NCI-H510A treated with DMSO at 0.1 percent for 48 hours (cell line): ENCODE data around the gene CHEK1.
A peak's percentile ranks its signal among the peaks of the same experiment; 100 is the strongest.
"Not testable (repeated sequence)": the region's sequence is repeated elsewhere in the genome, so short reads cannot be mapped to it uniquely, and the experiment has no call there.

Source experiments
- DNase-seq: peaks from one replicate; lab custom pipeline; 2025; lab: John Stamatoyannopoulos, UW

The CHEK1 gene

GRCh38 chr11:125624756-125625213, at the start of gene CHEK1:
Gene CHEK1, plus strand, starts transcription at chr11:125625163. Its CDS starts 1,606 bp downstream, at chr11:125626769.
- peak; percentile 39 for DNase-seq

- not testable (repeated sequence) for DNase-seq
Measured at GRCh38 chr11:125577181-125577580, 47.8 kb upstream of the CHEK1 start.

- no peak for DNase-seq
Measured at GRCh38 chr11:125578783-125579182, 46.2 kb upstream of the CHEK1 start.

- DNase-seq, result no peak
Measured at GRCh38 chr11:125579811-125580210, 45.2 kb upstream of the CHEK1 start.

GRCh38 chr11:125583496-125583895, 41.5 kb upstream of the CHEK1 start:
- DNase-seq, result no peak

- DNase-seq, result no peak
Measured at GRCh38 chr11:125585487-125585886, 39.5 kb upstream of the CHEK1 start.

GRCh38 chr11:125586623-125587022, 38.3 kb upstream of the CHEK1 start:
- no peak for DNase-seq

- no peak for DNase-seq
Measured at GRCh38 chr11:125587480-125587879, 37.5 kb upstream of the CHEK1 start.

GRCh38 chr11:125588505-125588904, 36.5 kb upstream of the CHEK1 start:
- no peak for DNase-seq

GRCh38 chr11:125591649-125592304, 33.2 kb upstream of the CHEK1 start:
- DNase-seq, result peak; percentile 72

- peak; percentile 97 for DNase-seq
Measured at GRCh38 chr11:125592305-125593113, 32.5 kb upstream of the CHEK1 start, which contains the start of gene STT3A. Gene STT3A, plus strand, starts transcription at chr11:125592852. Its CDS starts 3,064 bp downstream, at chr11:125595916.

- peak; percentile 28 for DNase-seq
Measured at GRCh38 chr11:125593114-125593820, 31.7 kb upstream of the CHEK1 start.

- DNase-seq, result no peak
Measured at GRCh38 chr11:125594958-125595357, 30.0 kb upstream of the CHEK1 start.

- no peak for DNase-seq
Measured at GRCh38 chr11:125600663-125601062, 24.3 kb upstream of the CHEK1 start.

- DNase-seq, result no peak
Measured at GRCh38 chr11:125603207-125603606, 21.8 kb upstream of the CHEK1 start.

GRCh38 chr11:125605417-125605816, 19.5 kb upstream of the CHEK1 start:
- no peak for DNase-seq

- DNase-seq, result no peak
Measured at GRCh38 chr11:125609545-125609944, 15.4 kb upstream of the CHEK1 start.

- DNase-seq, result no peak
Measured at GRCh38 chr11:125618383-125618782, 6.6 kb upstream of the CHEK1 start.

- no peak for DNase-seq
Measured at GRCh38 chr11:125621995-125622394, 3.0 kb upstream of the CHEK1 start.

- no peak for DNase-seq
Measured at GRCh38 chr11:125623064-125623463, 1.9 kb upstream of the CHEK1 start.

GRCh38 chr11:125625225-125625629, 264 bp downstream of the CHEK1 start:
- no peak for DNase-seq

GRCh38 chr11:125625630-125626287, 796 bp downstream of the CHEK1 start:
- DNase-seq, result peak; percentile 90
